ENCODE data around the gene ATL2. TPM values are rescaled to one million over a fixed set of nuclear protein-coding genes. Genes with fewer than 3 reads are reported as not detected.

Gene ATL2
- 48.0 and 62.0 TPM in 2 replicates for total RNA-seq

DNA sequence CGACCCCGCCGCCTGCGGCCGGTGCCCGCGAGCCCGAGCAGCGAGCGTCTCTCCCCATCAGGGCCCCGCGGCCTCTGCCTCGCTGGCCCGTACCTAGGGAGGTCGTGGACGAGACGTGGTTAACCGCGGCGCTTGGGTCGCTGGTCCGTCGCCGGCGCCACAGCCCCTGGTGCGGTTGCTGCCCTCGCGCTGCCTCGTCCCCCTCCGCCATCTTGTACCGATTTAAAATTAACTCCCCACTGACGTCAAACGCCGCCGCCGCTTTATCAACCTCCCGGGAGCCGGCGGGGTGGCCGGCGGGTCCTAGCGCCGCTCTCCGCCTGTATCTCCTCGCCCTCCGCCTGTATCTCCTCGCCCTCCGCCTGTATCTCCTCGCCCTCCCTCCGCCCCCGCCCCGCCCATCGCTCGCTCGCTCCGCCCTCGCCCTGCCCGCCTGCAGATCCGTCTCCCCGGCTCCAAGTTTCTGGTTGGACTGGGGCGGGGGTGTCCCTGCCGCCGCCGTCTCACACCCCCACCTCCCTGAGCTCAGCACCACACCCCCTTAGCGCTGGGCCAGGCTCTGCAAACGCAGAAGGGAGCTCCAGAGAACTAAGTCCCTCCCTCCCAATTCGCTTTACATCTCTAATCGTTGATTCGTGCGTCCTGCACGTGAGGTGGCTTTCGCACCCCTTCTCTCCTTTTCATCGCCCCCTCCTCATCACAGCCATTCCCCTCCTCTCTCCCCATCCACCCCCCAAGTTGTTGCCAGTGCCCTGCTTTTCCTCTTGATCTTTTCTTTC is at the start of gene ATL2:
Gene ATL2 (minus strand): TSS at position 224 of the 779 bp plus-strand sequence. CDS start 13 bp downstream, at position 211.

Other genes starting within 250 kb of the ATL2 start
- gene HNRNPLL, start 225.7 kb upstream of the ATL2 start, total RNA-seq, result 42.7 and 46.1 TPM in 2 replicates

Measured in dermis lymphatic vessel endothelial cell (primary cell).